Neural progenitor cell (in vitro differentiated cells): Measurements from ENCODE around the gene AQP3. TPM values are rescaled to one million over a fixed set of nuclear protein-coding genes. Genes with fewer than 3 reads are reported as not detected.
"Not testable (repeated sequence)": the region's sequence is repeated elsewhere in the genome, so short reads cannot be mapped to it uniquely, and the experiment has no call there.

Experiments used
- DNase-seq: peaks from one replicate; pipeline ENCODE4 v3.0.0-alpha.2; 2016; ENCODE audit warnings: low spot score
- H2AFZ ChIP-seq: fragments of 200-600 bp; sonication (generic); replicated peaks from 2 replicates; pipeline ENCODE4 v1.6.1; 2016; ENCODE audit warnings: antibody characterized with exemption
- H3F3A ChIP-seq: fragments of 200-600 bp; sonication (generic); 2 replicates; pipeline ENCODE4 v1.6.1; 2016; ENCODE audit warnings: antibody characterized with exemption, low read depth
- H3K27ac ChIP-seq: fragments of 200-600 bp; sonication (generic); 2 replicates; pipeline ENCODE4 v1.5.1; 2016; ENCODE audit warnings: mild to moderate bottlenecking
- H3K27me3 ChIP-seq: fragments of 200-600 bp; sonication (generic); 2 replicates; pipeline ENCODE4 v1.6.1; 2016; ENCODE audit warnings: mild to moderate bottlenecking, moderate library complexity
- H3K36me3 ChIP-seq: fragments of 200-600 bp; sonication (generic); 2 replicates; pipeline ENCODE4 v1.5.1; 2016
- H3K4me1 ChIP-seq: fragments of 200-600 bp; sonication (generic); 2 replicates; pipeline ENCODE4 v1.6.1; 2016; ENCODE audit warnings: mixed run types
- H3K4me2 ChIP-seq: fragments of 200-600 bp; sonication (generic); 2 replicates; pipeline ENCODE4 v1.6.1; 2016
- H3K4me3 ChIP-seq: fragments of 200-600 bp; sonication (generic); 2 replicates; pipeline ENCODE4 v1.5.1; 2016
- H3K79me2 ChIP-seq: fragments of 200-600 bp; sonication (generic); 2 replicates; pipeline ENCODE4 v1.6.1; 2016; ENCODE audit warnings: low read depth
- H3K9ac ChIP-seq: fragments of 200-600 bp; sonication (generic); 2 replicates; pipeline ENCODE4 v1.6.1; 2016
- H3K9me3 ChIP-seq: fragments of 200-600 bp; sonication (generic); 2 replicates; pipeline ENCODE4 v1.5.1; 2016; ENCODE audit warnings: low read depth
- H4K20me1 ChIP-seq: fragments of 200-600 bp; sonication (generic); 2 replicates; pipeline ENCODE4 v1.6.1; 2016; ENCODE audit warnings: low read depth
- H3K27ac Mint-ChIP-seq: 3 replicates; pipeline ENCODE4 v1.8.0; 2021; ENCODE audit warnings: mixed read lengths
- H3K27me3 Mint-ChIP-seq: 2 replicates; pipeline ENCODE4 v1.8.0; 2022; ENCODE audit warnings: low read depth, mild to moderate bottlenecking, inconsistent platforms, moderate library complexity, mixed read lengths; ENCODE audit not compliant: insufficient read depth
- H3K36me3 Mint-ChIP-seq: 3 replicates; pipeline ENCODE4 v1.8.0; 2021; ENCODE audit warnings: mixed read lengths
- H3K4me1 Mint-ChIP-seq: 3 replicates; pipeline ENCODE4 v1.8.0; 2021; ENCODE audit warnings: mixed read lengths
- H3K4me3 Mint-ChIP-seq: 3 replicates; pipeline ENCODE4 v1.8.0; 2021; ENCODE audit warnings: mild to moderate bottlenecking, moderate library complexity, mixed read lengths
- H3K9me3 Mint-ChIP-seq: 3 replicates; pipeline ENCODE4 v1.8.0; 2020; ENCODE audit warnings: mixed read lengths
- EZH2 ChIP-seq: fragments of 200-600 bp; sonication (generic); IDR thresholded peaks from 2 replicates; pipeline ENCODE4 v1.6.1; 2017; ENCODE audit warnings: antibody characterized with exemption, mild to moderate bottlenecking, moderate library complexity
- EZH2phosphoT487 ChIP-seq: fragments of 200-600 bp; sonication (generic); IDR thresholded peaks from 2 replicates; pipeline ENCODE4 v1.6.1; 2017; ENCODE audit warnings: antibody characterized with exemption
- total RNA-seq: library from RNA; depleted of rRNA; stranded (reverse); fragments of >200 nt; gene quantifications from 2 replicates; pipeline ENCODE4 v1.2.3, GENCODE V29; 2015; ENCODE audit warnings: low replicate concordance
- TF ChIP-seq, protein P1 (sequence below): fragments of 200-600 bp; sonication (generic); IDR thresholded peaks from 2 replicates; pipeline ENCODE4 v1.5.1; 2017; ENCODE audit warnings: antibody characterized with exemption, mild to moderate bottlenecking

Gene AQP3
- total RNA-seq, 1 donor from 2014 or later = 0.45 TPM

GRCh38 chr9:33399047-33399446, 48.3 kb downstream of the AQP3 start:
- H3K27ac ChIP-seq, DNase-seq, H3K36me3 Mint-ChIP-seq, H3K36me3 ChIP-seq, H3K4me3 Mint-ChIP-seq, H3K27ac Mint-ChIP-seq, H3K4me3 ChIP-seq, H3F3A ChIP-seq, H3K9me3 Mint-ChIP-seq, H3K79me2 ChIP-seq, H2AFZ ChIP-seq, H3K9ac ChIP-seq, H3K4me2 ChIP-seq, H3K27me3 Mint-ChIP-seq, H3K4me1 ChIP-seq, H4K20me1 ChIP-seq, H3K9me3 ChIP-seq, H3K27me3 ChIP-seq: not testable (repeated sequence)
- peaks cover 26% of the 10 kb centered on the region for H3K4me1 Mint-ChIP-seq

GRCh38 chr9:33397801-33398200, 49.6 kb downstream of the AQP3 start:
- not testable (repeated sequence) for H3K79me2 ChIP-seq, H3K36me3 Mint-ChIP-seq, H3K4me2 ChIP-seq, H4K20me1 ChIP-seq, H3K27ac ChIP-seq, H3K4me3 ChIP-seq, H3K9ac ChIP-seq, H3K27ac Mint-ChIP-seq, H3F3A ChIP-seq, H3K27me3 Mint-ChIP-seq, H3K36me3 ChIP-seq, H2AFZ ChIP-seq, DNase-seq, H3K9me3 Mint-ChIP-seq, H3K4me1 ChIP-seq, H3K27me3 ChIP-seq, H3K9me3 ChIP-seq, H3K4me3 Mint-ChIP-seq
- peaks cover 27% of the 10 kb centered on the region for H3K4me1 Mint-ChIP-seq

DNA sequence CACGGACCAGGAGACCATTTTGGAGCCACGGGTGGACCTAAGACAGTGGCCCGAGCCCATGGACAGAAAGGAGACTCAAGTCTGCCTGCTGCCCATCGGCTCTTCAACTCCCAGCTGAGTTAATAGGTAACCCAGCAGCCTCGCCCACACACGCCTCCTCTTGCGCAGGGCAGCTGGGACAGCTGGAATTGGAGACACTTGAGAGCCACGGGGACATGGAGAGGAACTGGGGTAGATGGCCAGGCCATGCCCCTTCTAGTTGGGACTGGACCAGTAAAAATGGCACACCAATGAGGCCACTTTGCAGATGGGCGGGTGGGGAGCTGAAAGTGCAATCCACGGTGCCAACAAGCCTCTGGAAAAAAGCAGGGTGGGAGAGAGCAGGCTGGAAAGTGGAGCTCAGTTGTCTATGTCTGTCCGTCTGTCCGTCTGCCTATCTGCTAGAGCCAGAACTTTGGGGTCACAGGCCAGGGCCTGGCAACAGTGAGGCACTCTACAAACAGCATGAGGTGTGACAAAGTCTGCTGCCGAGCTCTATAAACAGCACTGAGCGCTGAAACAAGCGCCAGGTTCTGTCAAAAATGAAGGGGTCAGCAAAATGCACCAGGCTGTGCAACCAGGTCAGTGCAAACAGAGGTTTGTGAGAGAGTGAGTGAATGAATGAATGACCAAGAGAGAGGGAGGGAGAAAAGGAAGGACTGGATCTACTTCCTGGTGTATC, 52.1 kb downstream of the AQP3 start:
- not testable (repeated sequence) for H3K79me2 ChIP-seq, H3K9me3 ChIP-seq, H2AFZ ChIP-seq, H3K27me3 Mint-ChIP-seq, H4K20me1 ChIP-seq, H3K4me3 Mint-ChIP-seq, DNase-seq, H3K9ac ChIP-seq, H3K27ac ChIP-seq, H3K4me3 ChIP-seq, H3K36me3 Mint-ChIP-seq, H3K9me3 Mint-ChIP-seq, H3K36me3 ChIP-seq, H3K4me1 ChIP-seq, H3K27me3 ChIP-seq, H3F3A ChIP-seq, H3K4me2 ChIP-seq
- peaks cover 34% of the 10 kb centered on the region for H3K4me1 Mint-ChIP-seq
- peak overlapping the region; percentile 36 for H3K27ac Mint-ChIP-seq

DNA sequence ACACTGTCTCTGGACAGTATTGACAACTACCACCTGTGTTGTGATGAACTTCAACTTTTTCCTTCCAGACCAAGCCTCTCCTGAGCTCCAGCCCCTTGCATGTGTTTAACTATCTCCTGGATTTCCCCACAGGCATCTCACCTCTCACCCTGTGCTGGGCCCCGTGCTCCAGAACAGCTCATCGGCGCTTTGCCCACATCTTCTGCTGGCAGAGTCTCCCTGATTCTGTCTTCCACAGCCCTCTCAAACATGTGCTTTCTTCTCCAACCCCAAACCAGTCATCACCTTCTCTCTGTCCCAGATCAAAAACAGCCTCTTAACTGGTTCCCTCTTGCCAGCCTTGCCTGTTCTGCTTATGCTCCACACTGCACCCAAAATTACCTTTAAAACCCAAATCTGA, 53.4 kb downstream of the AQP3 start:
- not testable (repeated sequence) for H3K9me3 Mint-ChIP-seq, H3K4me3 ChIP-seq, H3K4me1 ChIP-seq, H3K36me3 Mint-ChIP-seq, H3K27me3 ChIP-seq, H4K20me1 ChIP-seq, H3K9ac ChIP-seq, DNase-seq, H3K79me2 ChIP-seq, H2AFZ ChIP-seq, H3K36me3 ChIP-seq, H3K4me2 ChIP-seq, H3K27ac ChIP-seq, H3K9me3 ChIP-seq, H3K4me3 Mint-ChIP-seq, H3K27me3 Mint-ChIP-seq, H3F3A ChIP-seq
- peaks cover 34% of the 10 kb centered on the region for H3K4me1 Mint-ChIP-seq
- peak overlapping the region; percentile 48 for H3K27ac Mint-ChIP-seq

- Histone ChIP-seq H3K9me3 (no peaks in the 10 kb centered on the region), H3K9ac (no peak overlapping the region), H4K20me1 (no peaks in the 10 kb centered on the region), H2AFZ (no peak overlapping the region), H3F3A (no peaks in the 10 kb centered on the region), H3K27me3 (no peaks in the 10 kb centered on the region), H3K4me2 (no peak overlapping the region), H3K79me2 (no peaks in the 10 kb centered on the region), H3K4me3 (no peak overlapping the region), H3K36me3 (no peaks in the 10 kb centered on the region), H3K27ac (no peak overlapping the region), H3K4me1 (peaks cover 4% of the 10 kb centered on the region)
- no peaks in the 10 kb centered on the region for H3K9me3 Mint-ChIP-seq
- peak overlapping the region; percentile 48 for H3K27ac Mint-ChIP-seq
- peaks cover 34% of the 10 kb centered on the region for H3K4me1 Mint-ChIP-seq
- peaks cover 6% of the 10 kb centered on the region for H3K27me3 Mint-ChIP-seq
- H3K4me3 Mint-ChIP-seq = no peak overlapping the region
- no peaks in the 10 kb centered on the region for H3K36me3 Mint-ChIP-seq
- TF ChIP-seq EZH2 (no peak), EZH2phosphoT487 (no peak)
- TF ChIP-seq, protein P1, sequence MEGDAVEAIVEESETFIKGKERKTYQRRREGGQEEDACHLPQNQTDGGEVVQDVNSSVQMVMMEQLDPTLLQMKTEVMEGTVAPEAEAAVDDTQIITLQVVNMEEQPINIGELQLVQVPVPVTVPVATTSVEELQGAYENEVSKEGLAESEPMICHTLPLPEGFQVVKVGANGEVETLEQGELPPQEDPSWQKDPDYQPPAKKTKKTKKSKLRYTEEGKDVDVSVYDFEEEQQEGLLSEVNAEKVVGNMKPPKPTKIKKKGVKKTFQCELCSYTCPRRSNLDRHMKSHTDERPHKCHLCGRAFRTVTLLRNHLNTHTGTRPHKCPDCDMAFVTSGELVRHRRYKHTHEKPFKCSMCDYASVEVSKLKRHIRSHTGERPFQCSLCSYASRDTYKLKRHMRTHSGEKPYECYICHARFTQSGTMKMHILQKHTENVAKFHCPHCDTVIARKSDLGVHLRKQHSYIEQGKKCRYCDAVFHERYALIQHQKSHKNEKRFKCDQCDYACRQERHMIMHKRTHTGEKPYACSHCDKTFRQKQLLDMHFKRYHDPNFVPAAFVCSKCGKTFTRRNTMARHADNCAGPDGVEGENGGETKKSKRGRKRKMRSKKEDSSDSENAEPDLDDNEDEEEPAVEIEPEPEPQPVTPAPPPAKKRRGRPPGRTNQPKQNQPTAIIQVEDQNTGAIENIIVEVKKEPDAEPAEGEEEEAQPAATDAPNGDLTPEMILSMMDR = no peak
- no peak for DNase-seq
Measured at GRCh38 chr9:33393581-33393980, 53.8 kb downstream of the AQP3 start.

- H3K27ac ChIP-seq, H2AFZ ChIP-seq, H3K36me3 Mint-ChIP-seq, H3K4me2 ChIP-seq, DNase-seq, H3K9me3 Mint-ChIP-seq, H3K27me3 Mint-ChIP-seq, H3K27me3 ChIP-seq, H3K9me3 ChIP-seq, H4K20me1 ChIP-seq, H3K79me2 ChIP-seq, H3F3A ChIP-seq, H3K4me3 ChIP-seq, H3K9ac ChIP-seq, H3K4me1 ChIP-seq, H3K4me3 Mint-ChIP-seq, H3K36me3 ChIP-seq: not testable (repeated sequence)
- H3K27ac Mint-ChIP-seq = peak overlapping the region; percentile 72
- peaks cover 42% of the 10 kb centered on the region for H3K4me1 Mint-ChIP-seq
Measured at GRCh38 chr9:33392591-33393021, 54.8 kb downstream of the AQP3 start.
